Endothelial cell (in vitro differentiated cells): ENCODE results near the gene EID1. TPM values are rescaled to one million over a fixed set of nuclear protein-coding genes. Genes with fewer than 3 reads are reported as not detected.

ENCODE experiments used
- DNase-seq: peaks from one replicate; pipeline ENCODE4 v3.0.0; 2021; ENCODE audit warnings: low spot score
- H3K27ac Mint-ChIP-seq: one replicate; pipeline ENCODE4 v1.8.0; 2021; ENCODE audit warnings: mixed read lengths, inconsistent platforms; ENCODE audit not compliant: unreplicated experiment
- H3K27me3 Mint-ChIP-seq: one replicate; pipeline ENCODE4 v1.8.0; 2021; ENCODE audit warnings: mild to moderate bottlenecking, moderate library complexity, mixed read lengths, inconsistent platforms; ENCODE audit not compliant: unreplicated experiment
- H3K36me3 Mint-ChIP-seq: one replicate; pipeline ENCODE4 v1.8.0; 2021; ENCODE audit warnings: mild to moderate bottlenecking, low read depth, mixed read lengths, inconsistent platforms; ENCODE audit not compliant: unreplicated experiment
- H3K4me1 Mint-ChIP-seq: one replicate; pipeline ENCODE4 v1.8.0; 2021; ENCODE audit warnings: mild to moderate bottlenecking, mixed read lengths, inconsistent platforms; ENCODE audit not compliant: unreplicated experiment
- H3K4me3 Mint-ChIP-seq: one replicate; pipeline ENCODE4 v1.8.0; 2021; ENCODE audit warnings: mild to moderate bottlenecking, mixed read lengths, inconsistent platforms; ENCODE audit not compliant: unreplicated experiment
- H3K9me3 Mint-ChIP-seq: one replicate; pipeline ENCODE4 v1.8.0; 2021; ENCODE audit warnings: mixed read lengths, inconsistent platforms; ENCODE audit not compliant: unreplicated experiment
- CTCF ChIP-seq: fragments of 200-600 bp; sonication (generic); IDR thresholded peaks from one replicate; pipeline ENCODE4 v1.5.0; 2021; ENCODE audit warnings: antibody characterized with exemption; ENCODE audit not compliant: unreplicated experiment
- total RNA-seq: library from RNA; stranded (reverse); fragmentation: NEBNext Ultra II Directional; extraction: Animal tissue kit (Norgen Biotek cat#: 25700); gene quantifications from one replicate; pipeline ENCODE4 v1.2.1, GENCODE V29; 2021; ENCODE audit not compliant: unreplicated experiment

Gene EID1
- total RNA-seq, 1 donor from 2014 or later = 126 TPM

DNA sequence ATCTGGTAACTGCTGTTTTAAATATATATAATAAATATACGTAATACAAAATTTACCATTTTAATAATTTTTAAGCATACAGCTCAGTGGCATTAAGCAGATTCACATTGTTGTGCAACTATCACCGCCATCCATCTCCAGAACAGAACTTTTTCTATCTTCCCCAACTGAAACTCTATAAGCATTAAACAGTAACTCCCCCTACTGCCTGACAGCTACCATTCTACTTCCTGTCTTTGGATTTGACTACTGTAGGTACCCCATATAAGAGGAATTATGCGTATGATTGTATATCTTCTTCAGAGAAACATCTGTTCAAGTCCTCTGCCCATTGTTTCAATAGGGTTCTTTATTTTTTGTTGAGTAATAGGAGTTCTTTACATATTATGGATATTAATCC is 36.8 kb downstream of the EID1 start:
- DNase-seq = no peak
- peaks cover 2% of the 10 kb centered on the region for H3K27me3 Mint-ChIP-seq
- H3K9me3 Mint-ChIP-seq = no peaks in the 10 kb centered on the region

DNA sequence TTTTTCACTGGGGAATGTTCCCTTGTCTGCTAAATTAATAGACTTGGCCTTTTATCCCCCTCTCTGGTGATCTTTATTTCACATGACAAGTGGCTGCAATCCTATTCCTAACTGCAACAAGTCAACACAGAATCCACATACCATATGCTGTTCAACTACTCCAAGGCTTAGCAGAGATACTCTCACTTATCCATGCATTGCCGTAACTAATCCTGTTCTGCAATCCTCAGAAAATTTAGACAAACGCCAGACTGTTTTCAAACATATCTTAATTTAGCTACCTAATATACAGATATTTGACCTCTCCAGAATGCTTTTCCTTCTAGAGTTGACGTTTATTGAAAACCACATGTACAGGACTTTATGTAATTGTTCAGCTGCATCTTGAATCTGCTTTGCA is 37.9 kb downstream of the EID1 start:
- H3K9me3 Mint-ChIP-seq = no peaks in the 10 kb centered on the region
- no peak for TF ChIP-seq CTCF

More for the DNA sequence above, 36.8 kb downstream of the EID1 start:
- H3K27ac Mint-ChIP-seq = no peak overlapping the region
- H3K4me1 Mint-ChIP-seq = peaks cover 5% of the 10 kb centered on the region
- no peak overlapping the region for H3K4me3 Mint-ChIP-seq
- peaks cover 3% of the 10 kb centered on the region for H3K36me3 Mint-ChIP-seq
- TF ChIP-seq CTCF = no peak

GRCh38 chr15:48916721-48917120 is 38.8 kb downstream of the EID1 start:
- Mint-ChIP-seq H3K9me3 (no peaks in the 10 kb centered on the region), H3K4me1 (peaks cover 10% of the 10 kb centered on the region), H3K4me3 (no peak overlapping the region), H3K36me3 (peaks cover 6% of the 10 kb centered on the region), H3K27me3 (peaks cover 5% of the 10 kb centered on the region), H3K27ac (no peak overlapping the region)
- no peak for DNase-seq
- TF ChIP-seq CTCF = no peak

More for the DNA sequence above, 37.9 kb downstream of the EID1 start:
- no peak overlapping the region for H3K4me3 Mint-ChIP-seq
- no peak overlapping the region for H3K27ac Mint-ChIP-seq
- peaks cover 5% of the 10 kb centered on the region for H3K27me3 Mint-ChIP-seq
- DNase-seq = no peak
- peaks cover 7% of the 10 kb centered on the region for H3K4me1 Mint-ChIP-seq
- peaks cover 3% of the 10 kb centered on the region for H3K36me3 Mint-ChIP-seq

DNA sequence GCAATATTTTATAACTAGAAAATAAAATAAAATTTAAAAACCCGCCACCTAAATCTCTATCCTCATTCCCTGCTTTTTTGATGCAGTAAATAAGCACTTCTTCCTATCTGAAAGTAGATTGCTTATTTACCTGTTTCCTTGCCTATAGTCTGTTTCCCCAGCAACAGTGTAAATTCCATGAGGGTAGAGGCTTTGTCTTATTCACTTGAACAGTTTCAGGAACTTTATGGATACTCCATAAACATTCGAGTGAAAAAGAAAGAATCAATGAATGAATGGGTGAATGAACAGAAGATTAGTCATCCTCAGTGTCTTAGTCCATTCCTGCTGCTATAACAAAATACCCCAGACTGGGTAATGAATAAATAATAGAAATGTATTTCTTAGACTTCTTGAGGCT is 44.1 kb downstream of the EID1 start:
- Mint-ChIP-seq H3K4me3 (no peak overlapping the region), H3K27ac (no peak overlapping the region), H3K9me3 (no peaks in the 10 kb centered on the region), H3K27me3 (peaks cover 7% of the 10 kb centered on the region), H3K36me3 (peaks cover 17% of the 10 kb centered on the region), H3K4me1 (peaks cover 16% of the 10 kb centered on the region)
- TF ChIP-seq CTCF = no peak
- no peak for DNase-seq

DNA sequence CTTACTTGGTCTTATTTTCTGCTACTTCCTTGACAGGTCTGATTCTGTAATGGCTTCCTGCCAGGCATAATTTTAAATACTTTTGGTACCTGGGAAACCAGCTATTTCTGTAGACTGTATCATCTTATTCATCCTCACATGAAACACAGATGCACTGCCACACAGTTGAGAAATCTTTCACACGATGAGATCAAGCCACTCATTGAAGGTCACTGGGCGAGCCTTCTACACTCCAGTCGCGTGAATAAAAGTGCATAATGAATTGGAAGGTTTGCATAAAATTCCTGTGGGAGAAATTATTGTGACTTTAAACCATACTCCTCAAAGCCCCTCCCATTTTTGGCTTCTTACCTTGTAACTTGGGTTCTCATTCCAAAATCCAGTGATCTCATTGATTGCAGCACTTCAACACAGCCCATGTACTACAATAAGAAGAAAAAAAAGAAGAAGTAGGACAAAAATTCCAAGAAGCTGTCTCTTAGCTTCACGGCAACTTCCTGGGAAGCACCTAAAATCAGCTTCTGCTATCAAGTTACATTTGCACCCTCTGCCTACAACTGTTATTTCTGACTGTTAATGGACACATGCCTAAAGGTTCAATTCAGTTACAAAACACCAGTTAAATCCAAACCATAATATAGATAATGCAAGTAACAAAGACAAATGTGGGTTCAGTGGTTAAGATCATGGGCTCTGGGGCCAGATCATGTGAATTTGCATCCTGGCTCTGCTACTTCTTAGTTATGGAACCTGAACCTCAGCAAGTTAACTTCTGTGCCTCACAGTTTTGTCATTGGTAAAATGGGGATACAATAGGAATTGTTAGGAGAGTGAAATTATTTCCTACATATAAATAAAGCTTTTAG is 46.8 kb downstream of the EID1 start:
- H3K9me3 Mint-ChIP-seq = no peaks in the 10 kb centered on the region
- H3K27me3 Mint-ChIP-seq = peaks cover 6% of the 10 kb centered on the region
- DNase-seq = no peak
- H3K36me3 Mint-ChIP-seq = peaks cover 15% of the 10 kb centered on the region
- H3K4me1 Mint-ChIP-seq = peaks cover 19% of the 10 kb centered on the region
- H3K4me3 Mint-ChIP-seq = no peak overlapping the region
- no peak for TF ChIP-seq CTCF
- H3K27ac Mint-ChIP-seq = no peak overlapping the region
